HG03354 (cell line): ENCODE measurements around the gene DYNC2LI1.

Source experiments
- ATAC-seq: cut with Tn5 transposase; IDR thresholded peaks from one replicate; pipeline ENCODE4 v1.9.1; 2021; ENCODE audit warnings: mild to moderate bottlenecking; ENCODE audit not compliant: unreplicated experiment, poor library complexity, severe bottlenecking

Gene DYNC2LI1

DNA sequence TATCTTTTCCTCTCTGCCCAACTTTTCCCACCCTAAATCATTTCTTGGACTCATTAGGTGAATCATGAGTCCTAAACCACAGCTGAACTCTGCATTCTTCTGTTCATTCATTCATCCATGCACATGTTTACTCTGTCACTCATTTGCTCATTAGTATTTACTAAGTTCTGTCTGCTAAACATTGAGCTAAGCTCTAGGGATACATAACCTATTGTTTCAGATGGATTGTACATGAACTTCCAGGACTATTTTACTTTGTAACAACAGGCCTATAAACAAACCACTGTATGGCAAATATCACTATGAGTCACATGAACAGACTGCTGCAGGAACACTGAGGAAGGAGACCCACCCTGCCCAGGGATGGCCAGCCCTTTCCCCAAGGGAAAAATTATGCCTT is 14.6 kb upstream of the DYNC2LI1 start:
- ATAC-seq: no peak

DNA sequence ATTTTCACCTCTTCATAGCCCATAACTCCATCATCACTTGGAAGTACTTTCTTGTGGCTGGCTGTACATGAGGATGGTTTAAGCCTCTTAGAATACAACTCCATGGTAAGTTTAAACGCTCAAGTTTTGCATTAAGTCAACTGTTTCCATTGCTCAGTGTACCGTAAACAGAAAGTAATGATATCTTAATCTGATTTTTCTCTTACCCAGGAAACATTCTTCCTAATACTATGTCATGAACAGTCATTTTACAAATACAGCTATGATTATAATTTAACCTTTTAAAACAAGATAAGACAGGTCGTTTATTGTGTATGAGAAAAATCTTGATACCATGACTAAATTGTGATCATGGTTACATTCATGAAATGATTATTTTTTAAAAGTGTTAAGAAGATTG is 11.6 kb upstream of the DYNC2LI1 start:
- ATAC-seq: no peak

DNA sequence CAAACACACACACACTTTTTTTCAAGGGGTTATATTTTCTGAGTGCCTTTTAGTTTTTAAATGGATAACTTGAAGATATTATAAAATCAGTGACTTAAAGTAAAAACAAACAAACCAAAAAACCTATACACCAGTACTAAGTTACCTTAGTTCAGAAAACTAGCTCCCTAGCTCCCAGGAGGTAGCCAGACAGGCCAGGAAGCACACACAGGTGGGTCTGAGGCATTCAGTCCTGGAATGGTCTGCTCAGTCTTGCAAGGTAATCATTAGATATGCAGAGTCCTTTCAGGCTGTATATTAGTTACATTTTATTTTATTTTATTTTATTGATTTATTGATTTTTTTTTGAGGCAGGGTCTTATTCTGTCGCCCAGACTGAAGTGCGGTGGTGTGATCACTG is 10.7 kb upstream of the DYNC2LI1 start:
- ATAC-seq: no peak

DNA sequence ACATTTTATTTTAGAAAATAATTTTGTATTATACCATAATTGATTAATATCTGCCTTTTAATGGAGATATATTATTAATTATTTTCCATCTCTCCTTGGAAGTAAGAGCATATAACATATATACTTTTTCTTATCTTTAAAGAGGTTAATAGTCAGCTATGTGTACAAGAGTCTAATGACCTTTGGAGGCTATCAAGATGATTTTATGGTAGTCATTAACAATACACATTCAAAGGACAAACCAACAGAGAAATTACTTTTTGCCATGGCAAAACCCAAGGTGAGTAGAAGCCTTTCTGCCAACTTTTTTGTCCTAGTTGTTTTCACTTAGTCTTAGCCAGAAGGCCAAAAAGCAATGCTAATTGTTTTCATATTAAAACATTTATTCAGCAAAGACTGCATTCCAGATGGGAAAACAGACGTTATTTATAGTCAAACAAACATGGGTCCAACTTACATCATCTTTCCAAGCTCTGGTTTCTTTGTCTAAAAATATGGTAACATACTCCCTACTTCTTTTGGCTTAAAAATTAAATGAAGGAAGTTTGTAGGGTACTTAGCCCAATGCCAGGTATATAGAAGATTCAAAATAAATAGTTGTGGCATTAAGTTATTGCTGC is 9.6 kb upstream of the DYNC2LI1 start:
- no peak for ATAC-seq

DNA sequence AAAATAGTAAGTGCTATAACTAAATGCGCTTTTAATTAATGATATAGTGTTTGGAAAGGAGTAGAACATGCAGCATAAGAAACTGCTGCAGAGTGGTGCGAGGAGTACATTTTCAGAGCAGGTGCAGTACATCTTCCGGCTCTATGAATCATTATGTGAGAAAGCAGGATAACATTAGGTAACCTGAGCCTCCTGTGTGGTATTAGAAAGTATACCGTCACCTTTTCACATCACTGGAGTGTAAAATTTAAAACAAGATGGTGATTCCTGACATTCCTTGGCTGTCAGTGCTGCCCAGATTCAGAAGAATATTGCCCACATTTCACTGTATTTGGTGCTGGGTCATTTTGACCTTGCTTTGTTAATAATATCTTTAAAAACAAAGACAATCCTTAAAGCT is 7.8 kb upstream of the DYNC2LI1 start:
- ATAC-seq: no peak

DNA sequence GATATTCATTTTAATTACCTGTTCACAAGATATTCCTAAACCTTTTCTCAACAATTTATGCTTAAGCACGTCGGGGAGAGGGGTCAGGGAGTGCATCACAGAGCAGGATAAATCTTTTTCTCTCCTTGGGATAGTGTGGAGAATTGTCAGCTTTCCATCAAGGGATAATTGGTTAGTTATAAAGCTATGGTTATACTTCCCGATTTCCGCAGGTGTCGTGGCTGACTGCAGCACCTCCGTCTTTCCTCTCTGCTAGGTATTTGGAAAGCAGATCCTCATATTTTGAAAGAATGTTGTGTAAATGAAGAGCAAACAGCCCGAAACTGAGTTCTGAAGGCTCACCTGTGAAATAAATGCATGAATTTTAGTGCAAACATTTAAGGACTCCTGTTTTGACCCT is 778 bp downstream of the DYNC2LI1 start:
- no peak for ATAC-seq

DNA sequence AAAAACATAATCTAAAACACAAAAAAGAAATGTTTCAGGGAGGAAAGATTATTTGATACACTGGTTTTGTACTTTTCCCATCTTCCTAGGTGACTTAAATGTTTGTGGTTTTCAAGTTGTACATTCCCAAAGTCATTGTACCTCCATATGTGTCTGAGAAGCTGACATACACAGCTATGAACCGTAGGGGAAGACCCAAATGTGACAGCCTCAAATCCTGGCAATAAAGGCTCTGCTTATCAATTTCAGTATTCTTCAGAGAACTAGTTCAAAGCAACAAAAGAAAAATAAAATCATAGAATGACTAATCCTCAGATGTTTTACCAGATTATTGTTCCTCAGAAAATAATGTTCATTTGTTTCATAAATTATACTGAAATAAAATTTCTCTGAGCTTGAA is 2.5 kb downstream of the DYNC2LI1 start:
- no peak for ATAC-seq

DNA sequence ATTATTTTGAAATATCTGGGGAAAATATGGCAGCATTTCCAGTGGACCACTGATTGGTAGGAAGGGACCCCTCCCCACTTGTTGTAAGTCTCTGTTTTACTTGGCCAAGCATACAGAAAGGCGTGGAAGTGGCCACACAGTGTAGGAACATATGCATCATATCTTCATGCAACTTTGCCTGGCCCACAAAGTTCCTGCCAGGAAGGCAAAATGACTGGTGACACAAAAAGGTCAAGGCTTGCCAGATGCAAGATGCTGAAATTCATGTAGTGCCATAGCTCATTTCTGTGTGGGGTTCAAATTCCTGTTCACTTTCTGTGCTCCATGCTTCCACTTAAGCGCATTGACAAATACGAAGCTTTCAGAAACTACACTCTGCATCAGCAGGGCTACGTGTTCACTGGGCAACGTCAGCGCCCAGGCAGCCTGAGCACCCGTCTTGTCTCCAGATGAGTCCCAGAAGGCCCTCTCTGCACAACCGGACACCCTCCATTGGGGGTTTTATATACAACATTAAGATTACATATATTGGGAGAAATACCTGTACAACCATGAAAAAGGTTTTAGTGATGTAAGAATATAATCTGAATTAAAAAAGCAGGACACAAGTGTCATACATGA is 3.6 kb downstream of the DYNC2LI1 start:
- ATAC-seq: no peak

DNA sequence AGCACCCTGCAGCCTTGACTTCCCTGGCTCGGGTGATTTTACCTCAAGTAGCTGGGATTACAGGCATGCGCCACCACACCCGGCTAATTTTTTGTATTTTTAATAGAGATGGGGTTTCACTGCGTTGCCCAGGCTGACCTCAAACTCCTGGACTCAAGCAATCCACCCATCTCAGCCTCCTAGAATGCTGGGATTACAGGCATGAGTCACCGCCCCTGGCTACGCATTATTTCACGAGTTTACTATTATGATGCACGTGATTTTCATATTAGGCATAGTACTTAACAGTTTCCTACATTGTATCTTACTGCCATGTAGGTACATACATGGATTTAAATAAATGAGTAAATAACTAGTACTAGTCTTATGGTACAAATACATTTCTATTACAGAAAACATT is 4.4 kb downstream of the DYNC2LI1 start:
- ATAC-seq: no peak

DNA sequence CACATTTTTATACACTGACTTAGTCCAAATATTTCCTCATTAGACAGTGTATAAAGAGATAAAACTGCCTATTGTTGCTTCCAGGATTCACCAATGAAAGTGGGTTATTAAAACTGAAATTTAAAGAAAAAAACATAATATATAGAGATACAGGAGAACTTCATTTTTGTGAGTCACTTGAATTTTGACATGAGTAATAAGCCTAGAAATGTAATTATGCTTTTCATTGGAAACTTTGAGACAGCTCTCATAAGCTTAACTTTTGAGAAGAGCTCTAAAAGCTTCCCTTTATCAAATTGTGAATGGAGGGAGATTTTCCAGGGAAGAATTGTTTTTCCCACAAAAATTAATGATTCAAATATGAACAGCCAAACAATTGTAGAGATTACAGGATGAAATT is 14.1 kb downstream of the DYNC2LI1 start:
- ATAC-seq: no peak

DNA sequence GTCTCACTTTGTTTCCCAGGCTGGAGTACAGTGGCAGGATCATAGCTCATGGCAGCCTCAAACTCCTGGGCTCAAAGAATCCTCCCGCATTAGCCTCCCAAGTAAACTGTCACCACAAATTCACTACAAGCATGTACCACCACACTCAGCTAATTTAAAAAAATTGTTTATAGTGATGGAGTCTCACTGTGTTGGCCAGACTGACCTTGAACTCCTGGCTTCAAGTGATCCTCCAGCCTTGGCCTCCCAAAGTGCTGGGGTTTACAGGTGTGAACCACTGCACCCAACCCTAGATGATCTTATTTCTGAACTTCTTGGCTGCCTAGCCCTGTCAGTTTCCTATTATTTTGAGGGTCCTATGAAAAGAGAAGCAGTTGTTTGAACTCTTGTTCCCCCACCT is 14.8 kb downstream of the DYNC2LI1 start:
- no peak for ATAC-seq

DNA sequence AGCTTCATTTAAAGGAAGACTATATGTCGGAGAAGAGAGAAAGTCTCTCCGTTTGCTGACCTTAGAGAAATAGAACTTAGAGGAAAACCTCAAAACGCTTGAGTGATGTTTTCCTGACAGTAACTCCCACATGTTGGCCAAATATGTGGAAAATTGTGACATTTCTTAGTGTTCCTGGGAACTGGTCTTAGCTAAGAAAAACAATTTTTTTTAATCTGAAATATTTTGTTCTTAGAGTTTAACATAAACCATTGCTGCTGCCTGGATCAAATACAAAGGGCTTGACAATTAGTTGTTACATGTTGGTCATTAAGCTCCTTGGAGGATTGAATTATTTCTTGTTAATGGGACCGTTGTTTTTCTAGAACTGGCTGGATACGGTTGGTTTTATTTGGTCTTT is 16.3 kb downstream of the DYNC2LI1 start:
- ATAC-seq: no peak

DNA sequence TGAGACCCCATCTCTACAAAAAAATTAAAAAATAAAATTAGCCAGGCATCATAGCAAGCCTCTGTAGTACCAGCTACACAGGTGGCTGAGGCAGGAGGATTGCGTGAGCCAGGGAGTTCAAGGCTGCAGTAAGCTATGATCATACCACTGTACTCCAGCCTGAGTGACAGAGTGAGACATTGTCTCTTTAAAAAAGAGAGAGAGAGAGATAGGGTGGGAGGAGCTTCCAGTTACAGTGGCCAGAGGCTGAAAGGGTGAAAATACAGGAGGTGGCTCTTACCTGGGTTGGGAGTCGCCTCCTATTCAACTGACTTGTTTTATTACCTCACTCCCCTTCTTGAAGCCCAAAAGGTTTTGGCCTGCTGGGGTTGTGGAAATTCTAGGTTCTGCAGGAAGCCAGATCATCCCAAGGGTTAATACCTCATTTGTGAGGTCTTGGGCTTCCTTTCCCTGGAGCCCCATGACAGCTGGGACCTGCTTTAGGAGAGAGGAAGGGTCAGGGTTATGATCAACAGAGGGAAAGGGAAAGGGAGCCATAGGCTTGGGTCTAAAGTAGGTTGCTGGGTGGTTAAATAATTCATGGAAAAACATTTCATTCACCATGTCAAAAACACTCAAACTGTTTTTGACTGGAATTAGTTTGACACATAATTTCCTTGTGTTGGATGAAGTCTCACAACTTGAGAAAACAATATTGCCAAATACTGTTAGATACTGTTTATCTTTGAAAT is 17.4 kb downstream of the DYNC2LI1 start:
- ATAC-seq: no peak

DNA sequence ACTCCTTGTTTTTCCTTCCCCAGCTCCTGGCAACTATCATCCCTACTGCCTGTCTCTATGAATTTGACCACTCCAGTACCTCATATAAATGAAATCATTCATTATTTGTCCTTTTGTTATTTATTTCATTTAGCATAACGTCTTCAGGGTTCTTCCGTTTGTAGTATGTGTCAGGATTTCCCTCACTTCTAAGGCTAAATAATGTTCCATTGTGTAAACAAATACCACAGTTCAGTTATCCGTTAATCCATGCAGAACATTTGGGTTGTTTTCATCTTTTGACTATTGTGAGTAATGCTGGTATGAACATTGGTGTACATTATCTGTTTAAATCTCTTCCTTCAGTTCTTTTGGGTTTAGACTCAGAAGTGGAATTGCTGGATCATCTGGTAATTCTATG is 18.8 kb downstream of the DYNC2LI1 start:
- ATAC-seq: peak; percentile 87

DNA sequence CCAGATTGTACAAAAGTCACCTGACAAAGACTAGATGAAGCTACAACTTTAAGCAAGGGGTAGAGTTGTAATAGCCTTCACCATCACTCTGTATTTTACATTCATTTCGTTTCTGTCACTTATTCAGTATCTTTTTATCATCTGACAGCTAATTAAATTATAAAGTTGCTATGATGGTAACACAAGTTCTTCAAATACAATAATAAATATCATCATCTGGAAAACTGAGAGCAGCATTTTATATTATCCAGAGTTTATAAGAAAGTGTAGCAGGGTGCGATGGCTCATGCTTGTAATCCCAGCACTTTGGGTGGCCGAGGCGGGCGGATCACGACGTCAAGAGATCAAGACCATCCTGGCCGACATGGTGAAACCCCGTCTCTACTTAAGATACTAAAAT is 21.1 kb downstream of the DYNC2LI1 start:
- no peak for ATAC-seq

DNA sequence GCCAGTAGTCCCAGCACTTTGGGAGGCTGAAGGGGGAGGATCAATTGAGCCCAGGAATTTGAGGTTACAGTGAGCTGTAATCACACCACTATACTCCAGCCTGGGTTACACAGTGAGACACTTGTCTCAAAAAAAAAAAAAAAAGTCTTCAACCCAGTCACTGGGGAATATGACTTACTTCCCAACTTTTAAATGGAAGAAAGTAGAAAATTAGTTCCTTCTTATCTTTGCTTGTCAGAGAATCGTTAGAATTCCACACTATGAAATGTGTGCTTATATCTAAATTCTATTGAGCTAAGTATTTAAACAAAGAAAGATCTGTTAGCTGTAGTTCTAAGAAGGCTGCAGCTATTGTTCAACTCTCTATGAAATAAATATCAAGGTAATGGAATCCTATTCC is 22.4 kb downstream of the DYNC2LI1 start:
- no peak for ATAC-seq

DNA sequence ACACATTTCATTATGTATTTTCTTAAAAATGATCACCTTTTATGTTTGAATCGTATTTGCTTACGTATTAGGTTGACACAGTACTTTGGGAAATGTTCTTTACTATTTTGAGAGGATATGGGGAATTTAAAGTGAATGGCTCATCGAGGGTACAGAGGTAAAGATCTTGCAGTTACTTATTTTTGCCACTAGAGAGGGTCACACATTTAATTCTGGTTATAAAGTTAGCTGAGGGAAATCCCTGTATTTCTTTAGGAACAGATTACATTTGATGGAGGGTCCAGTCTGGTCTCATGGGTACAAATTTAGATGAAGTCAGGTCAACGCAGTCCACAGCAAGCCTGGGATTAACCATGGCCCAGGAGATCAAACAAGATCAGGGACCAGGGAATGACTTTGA is 24.5 kb downstream of the DYNC2LI1 start:
- ATAC-seq: no peak

DNA sequence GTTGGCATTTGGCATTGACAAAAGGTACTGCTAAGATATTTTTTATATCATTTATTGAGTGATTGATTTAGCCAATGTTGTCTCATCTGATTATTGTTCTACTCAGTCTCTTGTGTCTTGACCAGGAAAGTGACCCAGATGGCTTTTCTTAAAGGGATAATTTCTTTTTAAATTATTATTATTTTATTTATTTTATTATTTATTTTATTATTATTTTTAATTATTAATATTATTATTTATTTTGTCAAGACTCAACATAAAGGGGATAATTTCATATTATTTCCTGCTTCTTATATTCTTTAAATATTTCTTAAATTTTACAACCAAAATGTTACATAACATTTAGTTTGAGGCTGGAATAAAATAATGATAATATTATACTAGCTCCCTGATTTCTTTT is 27.1 kb downstream of the DYNC2LI1 start:
- no peak for ATAC-seq

DNA sequence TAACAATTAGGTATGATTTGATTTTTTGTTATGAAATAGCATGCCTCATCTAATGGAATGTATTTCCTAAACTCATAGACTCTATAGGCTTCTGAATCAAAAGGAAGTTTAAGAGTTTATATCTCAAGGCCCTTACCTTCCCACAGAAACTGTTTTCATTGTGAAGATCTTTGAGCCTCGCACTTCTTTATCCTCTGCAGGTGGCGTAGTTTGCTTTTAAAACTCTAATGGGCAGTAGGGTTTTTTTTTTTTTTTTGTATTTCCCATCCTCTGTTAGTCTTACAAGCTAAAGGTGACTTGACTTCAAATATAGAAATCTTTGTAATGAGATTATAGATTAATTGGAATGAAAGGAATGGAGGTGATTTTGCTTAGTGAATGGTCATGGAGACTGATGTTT is 28.3 kb downstream of the DYNC2LI1 start:
- ATAC-seq: no peak

DNA sequence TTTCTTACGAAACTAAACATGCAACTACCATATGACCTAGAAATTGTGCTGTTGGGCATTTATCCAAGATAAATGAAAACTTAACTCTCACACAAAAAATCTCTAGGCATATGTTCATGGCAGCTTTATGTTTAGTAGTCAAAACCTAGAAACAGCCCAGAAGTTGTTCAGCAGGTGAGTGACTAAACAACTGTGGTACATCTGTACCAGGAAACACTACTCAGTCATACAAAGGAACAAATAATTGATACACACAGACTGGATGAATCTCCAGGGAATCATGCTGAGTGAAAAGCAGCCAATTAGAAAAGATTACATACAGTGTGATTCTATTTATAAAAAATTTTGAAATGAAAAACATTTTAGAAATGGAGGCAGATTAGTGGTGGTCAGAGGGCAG is 29.3 kb downstream of the DYNC2LI1 start:
- no peak for ATAC-seq

DNA sequence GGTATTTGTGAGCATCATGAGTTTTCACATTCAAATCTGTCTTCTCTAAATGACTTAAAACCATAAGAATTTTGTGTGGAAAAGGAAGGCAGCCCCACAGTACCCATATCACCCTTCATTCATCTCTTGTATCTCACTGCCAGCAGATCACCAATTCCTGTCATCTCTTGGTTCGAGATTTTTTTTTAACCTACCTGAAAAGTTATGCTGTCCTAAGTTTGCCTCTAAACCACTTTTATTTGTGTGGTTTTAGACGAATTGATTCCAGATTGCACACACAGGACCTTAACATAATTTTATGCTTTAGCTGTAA is 32.8 kb downstream of the DYNC2LI1 start:
- ATAC-seq: no peak

DNA sequence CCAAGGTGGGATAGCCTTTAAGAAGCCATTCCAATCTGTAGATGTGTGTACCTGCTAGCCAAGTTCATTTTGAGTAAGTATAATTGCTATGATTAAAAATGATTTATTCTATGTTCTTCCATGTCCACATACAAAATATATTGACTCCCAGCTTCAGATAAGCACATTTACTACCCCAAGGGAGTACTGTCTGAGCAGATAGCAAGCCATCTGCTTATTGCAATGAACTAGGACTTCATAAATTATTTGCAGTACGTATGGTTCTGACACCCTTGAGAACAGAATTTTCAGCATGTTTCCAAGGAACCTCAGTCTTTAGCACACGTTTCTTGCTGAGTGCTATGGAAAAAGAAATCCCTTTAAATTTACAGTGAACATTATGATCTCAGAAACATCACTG is 36.6 kb downstream of the DYNC2LI1 start:
- no peak for ATAC-seq
